Measurements from ENCODE around the gene IRS2.

IRS2 gene

DNA sequence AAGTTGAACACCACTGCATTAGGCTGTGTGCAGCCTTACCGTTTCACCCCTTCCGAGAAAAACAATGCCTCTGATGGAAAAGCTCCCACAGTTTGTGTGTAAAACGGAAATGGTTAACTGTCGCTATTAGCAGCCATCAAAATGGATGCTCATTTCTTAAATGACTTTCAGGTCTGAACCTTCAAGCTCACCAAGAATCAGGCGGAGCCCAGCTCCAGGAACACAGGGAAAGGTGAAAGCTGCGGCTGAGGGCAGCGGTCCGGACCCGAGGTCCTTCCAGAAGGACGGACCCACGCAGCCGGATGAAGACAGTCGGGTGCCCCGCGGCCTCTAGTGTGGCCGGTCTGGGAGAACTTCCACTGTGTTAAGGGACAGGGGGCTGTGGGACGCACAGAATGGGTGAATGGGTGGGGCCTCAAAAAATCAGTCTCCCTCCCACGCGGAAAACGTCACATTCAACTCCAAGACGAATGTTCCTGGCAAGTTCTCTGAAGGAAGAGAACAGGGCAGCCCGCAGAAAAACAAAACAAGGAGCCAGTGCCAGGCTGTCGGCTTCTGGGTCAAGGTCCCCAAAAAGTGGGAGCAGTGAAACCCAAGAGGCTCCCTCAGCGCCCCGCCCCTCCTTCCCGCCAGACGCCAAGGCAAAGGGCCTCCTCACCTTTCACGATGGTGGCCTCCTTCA, 4.9 kb downstream of the IRS2 start:
- TF ChIP-seq, protein P1, sequence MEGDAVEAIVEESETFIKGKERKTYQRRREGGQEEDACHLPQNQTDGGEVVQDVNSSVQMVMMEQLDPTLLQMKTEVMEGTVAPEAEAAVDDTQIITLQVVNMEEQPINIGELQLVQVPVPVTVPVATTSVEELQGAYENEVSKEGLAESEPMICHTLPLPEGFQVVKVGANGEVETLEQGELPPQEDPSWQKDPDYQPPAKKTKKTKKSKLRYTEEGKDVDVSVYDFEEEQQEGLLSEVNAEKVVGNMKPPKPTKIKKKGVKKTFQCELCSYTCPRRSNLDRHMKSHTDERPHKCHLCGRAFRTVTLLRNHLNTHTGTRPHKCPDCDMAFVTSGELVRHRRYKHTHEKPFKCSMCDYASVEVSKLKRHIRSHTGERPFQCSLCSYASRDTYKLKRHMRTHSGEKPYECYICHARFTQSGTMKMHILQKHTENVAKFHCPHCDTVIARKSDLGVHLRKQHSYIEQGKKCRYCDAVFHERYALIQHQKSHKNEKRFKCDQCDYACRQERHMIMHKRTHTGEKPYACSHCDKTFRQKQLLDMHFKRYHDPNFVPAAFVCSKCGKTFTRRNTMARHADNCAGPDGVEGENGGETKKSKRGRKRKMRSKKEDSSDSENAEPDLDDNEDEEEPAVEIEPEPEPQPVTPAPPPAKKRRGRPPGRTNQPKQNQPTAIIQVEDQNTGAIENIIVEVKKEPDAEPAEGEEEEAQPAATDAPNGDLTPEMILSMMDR (IDR thresholded peaks at IDR 0.05) = no peak

DNA sequence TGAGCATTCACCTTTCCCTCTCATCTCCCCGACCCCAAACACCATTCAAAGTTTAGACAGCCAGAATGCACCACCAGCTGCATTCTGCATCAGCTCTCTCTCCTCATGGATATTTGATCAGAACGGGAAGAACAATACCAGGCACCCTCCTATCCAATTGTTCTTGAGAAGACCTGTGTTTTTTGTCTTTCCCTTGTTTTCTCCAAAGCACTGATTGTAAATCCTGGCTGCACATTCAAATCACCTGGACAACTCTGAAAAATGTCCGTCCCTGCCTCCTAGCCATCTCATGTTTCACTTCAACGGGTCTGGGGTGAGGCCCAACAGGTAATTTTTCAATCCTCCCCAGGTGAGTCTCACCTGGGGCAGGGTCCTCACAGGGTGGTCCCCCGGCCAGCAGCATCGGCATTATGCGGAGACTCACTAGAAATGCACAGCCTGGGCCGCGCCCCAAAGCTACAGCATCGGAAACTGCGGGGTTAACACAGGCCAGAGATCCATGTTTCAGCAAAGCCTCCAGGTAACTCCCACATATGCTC, 5.5 kb downstream of the IRS2 start:
- TF ChIP-seq, protein P1 (IDR thresholded peaks at IDR 0.05) = no peak

DNA sequence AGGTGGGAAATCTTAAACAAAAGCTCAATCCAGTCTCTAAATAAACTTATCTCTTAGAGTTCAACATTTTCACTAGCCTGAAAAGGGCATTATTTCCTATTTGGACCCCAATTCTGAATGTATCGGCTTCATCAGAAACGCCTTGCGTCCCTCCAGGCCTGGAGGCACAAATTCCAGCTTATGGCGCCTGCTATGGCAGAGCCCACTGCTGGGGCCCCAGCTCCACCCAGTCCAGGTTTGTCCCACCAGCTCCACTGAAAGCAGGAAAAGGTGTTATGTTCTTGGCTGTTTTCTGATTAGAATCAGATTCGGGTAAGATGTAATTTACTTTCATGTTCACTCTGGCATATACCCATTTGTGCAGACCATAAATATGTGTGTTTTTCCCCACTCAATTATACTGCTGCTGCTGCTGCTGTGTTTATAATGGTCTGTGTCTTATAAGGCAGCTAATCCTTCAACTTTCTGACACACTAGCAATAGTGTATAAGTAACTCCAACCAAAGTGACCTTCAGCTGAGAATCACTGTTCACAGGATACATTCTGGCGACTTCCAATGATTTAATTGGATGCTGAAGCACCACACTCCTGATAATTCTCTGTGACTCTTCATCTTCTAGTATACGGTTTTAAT, 6.4 kb downstream of the IRS2 start:
- TF ChIP-seq, protein P1 (IDR thresholded peaks at IDR 0.05) = no peak

DNA sequence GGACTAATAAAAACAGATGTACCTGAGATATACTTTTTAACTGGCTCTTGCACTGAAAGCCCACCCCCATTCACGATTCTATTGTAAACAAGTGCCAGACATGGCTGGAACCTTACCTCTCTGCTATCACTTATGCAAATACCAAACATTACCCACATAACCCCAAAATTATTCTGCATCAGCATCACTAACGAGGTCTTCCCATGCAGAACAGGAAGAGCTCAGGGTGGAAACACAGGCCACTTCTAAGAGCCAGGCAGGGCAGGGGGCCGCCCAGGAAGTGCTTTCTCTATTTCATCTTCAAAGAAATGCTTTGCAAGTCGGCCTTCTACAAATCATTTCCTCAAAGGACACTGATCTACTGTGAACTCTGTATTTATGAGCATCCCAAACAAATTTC, 7.3 kb downstream of the IRS2 start:
- TF ChIP-seq, protein P1 (IDR thresholded peaks at IDR 0.05) = no peak

DNA sequence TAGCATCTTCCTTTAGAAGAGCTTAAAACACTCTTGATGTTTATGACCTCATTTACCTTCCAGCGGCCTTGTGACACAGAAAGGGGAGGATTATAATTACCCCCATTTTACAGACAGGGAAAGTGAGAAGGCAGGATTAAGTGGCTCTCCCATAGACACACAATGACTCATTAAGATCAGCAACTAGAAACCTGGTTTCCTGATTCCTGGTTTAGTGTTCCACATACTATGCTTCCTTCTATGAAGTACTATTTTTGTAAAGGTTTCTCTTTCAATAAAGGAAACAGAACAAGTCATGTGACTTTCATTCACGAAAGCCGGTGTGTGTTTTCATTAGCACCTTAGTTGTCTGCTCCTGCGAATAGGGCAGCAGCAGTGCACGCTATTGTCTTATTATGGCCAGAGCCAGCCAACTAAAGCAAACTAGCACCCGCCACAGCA, 8.3 kb downstream of the IRS2 start:
- TF ChIP-seq, protein P1 (IDR thresholded peaks at IDR 0.05) = no peak

DNA sequence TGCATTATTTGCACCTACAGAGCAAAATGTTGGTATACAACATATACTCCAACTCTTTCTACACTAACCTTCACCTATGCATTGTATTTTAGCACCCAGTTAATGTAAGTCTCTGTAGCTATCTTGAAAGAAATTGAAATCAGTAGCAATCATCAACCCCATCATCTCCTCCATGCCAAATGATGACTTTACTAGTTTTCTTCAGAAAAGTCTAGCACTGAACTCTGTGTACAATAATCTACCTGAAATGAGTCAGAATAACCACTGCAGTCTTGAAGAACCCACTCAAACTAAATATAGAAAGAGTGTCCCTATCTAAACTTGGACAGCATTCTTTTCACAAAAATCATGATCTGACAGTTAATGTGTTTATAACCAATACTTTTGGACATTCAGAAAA, 9.8 kb downstream of the IRS2 start:
- TF ChIP-seq, protein P1 (IDR thresholded peaks at IDR 0.05) = no peak

DNA sequence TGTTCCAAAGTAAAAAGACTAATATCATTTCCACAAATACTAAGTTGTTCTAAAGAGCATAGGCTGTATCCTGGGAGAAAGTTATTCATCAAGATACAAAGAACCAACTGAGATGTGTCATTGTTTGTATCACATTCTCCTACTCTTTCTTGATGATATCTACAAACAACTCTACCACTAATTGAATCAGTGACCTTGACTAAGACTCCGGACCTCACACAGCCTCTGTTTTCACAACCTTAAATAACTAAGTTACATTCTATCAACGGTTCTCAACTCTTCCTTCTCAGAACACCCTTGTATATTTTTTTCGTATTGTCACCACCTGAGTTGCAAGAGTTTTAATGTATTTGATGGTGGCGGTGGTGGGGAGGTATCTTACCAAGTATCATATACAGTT, 12.6 kb downstream of the IRS2 start:
- TF ChIP-seq, protein P1 (IDR thresholded peaks at IDR 0.05) = no peak
